Measurements from ENCODE around the gene ITGBL1. TPM values are rescaled to one million over a fixed set of nuclear protein-coding genes. Genes with fewer than 3 reads are reported as not detected.

The ITGBL1 gene
- total RNA-seq, 1 experiment from 2014 or later: 37.1 TPM

DNA sequence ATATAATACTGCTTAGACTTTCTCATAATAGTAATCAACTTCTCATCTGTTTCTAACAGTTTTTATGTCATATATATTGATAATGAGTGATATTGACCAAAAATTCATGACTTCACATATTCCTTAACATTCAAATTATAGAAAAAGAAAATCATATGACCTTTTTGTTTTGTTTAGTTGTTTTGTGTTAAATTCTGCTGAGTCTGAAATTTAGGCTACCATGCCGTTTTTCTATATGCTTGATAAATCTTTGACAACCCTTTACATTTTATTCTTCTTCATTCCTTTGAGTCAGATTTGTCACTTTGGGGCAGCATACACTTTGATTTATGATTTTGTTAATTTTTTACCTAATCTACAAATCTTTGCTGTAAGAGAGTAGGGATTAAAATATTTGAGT, 176.4 kb downstream of the ITGBL1 start:
- CTCF ChIA-PET: no interaction called here
- Histone ChIP-seq H3K9me3 (ENCODE audit: low read length) (no peaks in the 10 kb centered on the region), H4K20me1 (ENCODE audit: low read length) (no peaks in the 10 kb centered on the region), H3K9ac (ENCODE audit: low read length) (no peak overlapping the region), H3K4me1 (ENCODE audit: insufficient read depth, low read length) (peaks cover 41% of the 10 kb centered on the region), H2AFZ (ENCODE audit: low read length) (no peak overlapping the region), H3K4me3 (ENCODE audit: low read length) (no peak overlapping the region), H3K4me2 (ENCODE audit: low read length) (no peak overlapping the region), H3K79me2 (ENCODE audit: low read length) (no peaks in the 10 kb centered on the region), H3K27ac (ENCODE audit: low read length) (no peak overlapping the region), H3K36me3 (ENCODE audit: low read depth, low read length) (no peaks in the 10 kb centered on the region), H3K9me2 (replicated peaks; ENCODE audit: low read length) (no peaks in the 10 kb centered on the region), H3F3A (ENCODE audit: low read length, unreplicated experiment) (peaks cover 2% of the 10 kb centered on the region), H3K27me3 (ENCODE audit: low read length) (no peaks in the 10 kb centered on the region)
- TF ChIP-seq, protein P1, sequence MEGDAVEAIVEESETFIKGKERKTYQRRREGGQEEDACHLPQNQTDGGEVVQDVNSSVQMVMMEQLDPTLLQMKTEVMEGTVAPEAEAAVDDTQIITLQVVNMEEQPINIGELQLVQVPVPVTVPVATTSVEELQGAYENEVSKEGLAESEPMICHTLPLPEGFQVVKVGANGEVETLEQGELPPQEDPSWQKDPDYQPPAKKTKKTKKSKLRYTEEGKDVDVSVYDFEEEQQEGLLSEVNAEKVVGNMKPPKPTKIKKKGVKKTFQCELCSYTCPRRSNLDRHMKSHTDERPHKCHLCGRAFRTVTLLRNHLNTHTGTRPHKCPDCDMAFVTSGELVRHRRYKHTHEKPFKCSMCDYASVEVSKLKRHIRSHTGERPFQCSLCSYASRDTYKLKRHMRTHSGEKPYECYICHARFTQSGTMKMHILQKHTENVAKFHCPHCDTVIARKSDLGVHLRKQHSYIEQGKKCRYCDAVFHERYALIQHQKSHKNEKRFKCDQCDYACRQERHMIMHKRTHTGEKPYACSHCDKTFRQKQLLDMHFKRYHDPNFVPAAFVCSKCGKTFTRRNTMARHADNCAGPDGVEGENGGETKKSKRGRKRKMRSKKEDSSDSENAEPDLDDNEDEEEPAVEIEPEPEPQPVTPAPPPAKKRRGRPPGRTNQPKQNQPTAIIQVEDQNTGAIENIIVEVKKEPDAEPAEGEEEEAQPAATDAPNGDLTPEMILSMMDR (conservative IDR thresholded peaks at IDR 0.05; ENCODE audit: low read depth, low read length): no peak
- TF ChIP-seq EZH2 (IDR thresholded peaks at IDR 0.05; ENCODE audit: low read length, unreplicated experiment): no peak
- no peak for TF ChIP-seq EZH2phosphoT487 (IDR thresholded peaks at IDR 0.05; ENCODE audit: borderline replicate concordance, low read length)
- DNase-seq: no peak
- POLR2A ChIA-PET (ENCODE audit: unreplicated experiment): no interaction called here
- no peak for ATAC-seq
- intact Hi-C loops (cut with micrococcal nuclease): loop anchor here (5.0 kb wide), 1 partner anchor 53 kb away; no protein-coding TSS in a partner anchor
- BruUV-seq (replicated peaks): no TSS peak

DNA sequence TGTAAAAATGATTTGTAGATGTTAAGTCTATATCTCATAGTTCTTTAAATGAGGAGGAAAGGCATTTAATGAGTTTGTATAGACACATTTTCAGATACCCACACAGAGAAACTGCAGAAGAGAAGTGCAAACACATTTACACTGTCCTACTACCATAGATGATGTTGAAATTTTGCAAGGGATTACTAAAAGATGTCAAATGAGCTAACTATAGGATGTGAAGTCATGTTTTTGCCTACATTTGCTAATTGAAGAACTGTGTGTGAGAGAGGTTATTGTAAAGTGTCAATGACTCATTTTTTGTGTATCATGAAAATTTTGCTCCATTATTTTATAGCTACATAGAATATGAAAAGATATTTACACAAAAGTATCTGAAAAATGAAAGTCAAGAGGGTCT, 178.9 kb downstream of the ITGBL1 start:
- ATAC-seq: no peak
- no peaks in the 10 kb centered on the region for H3K9me2 ChIP-seq (replicated peaks; ENCODE audit: low read length)
- no peak for DNase-seq
- H3K4me1 ChIP-seq (ENCODE audit: insufficient read depth, low read length): peaks cover 18% of the 10 kb centered on the region
- CTCF ChIA-PET: no interaction called here
- H3K9me3 ChIP-seq (ENCODE audit: low read length): no peaks in the 10 kb centered on the region
- H3K9ac ChIP-seq (ENCODE audit: low read length): no peak overlapping the region
- no peaks in the 10 kb centered on the region for H4K20me1 ChIP-seq (ENCODE audit: low read length)
- H3K4me2 ChIP-seq (ENCODE audit: low read length): no peak overlapping the region
- H3K36me3 ChIP-seq (ENCODE audit: low read depth, low read length): no peaks in the 10 kb centered on the region
- H3K4me3 ChIP-seq (ENCODE audit: low read length): no peak overlapping the region
- H3K27ac ChIP-seq (ENCODE audit: low read length): no peak overlapping the region
- POLR2A ChIA-PET (ENCODE audit: unreplicated experiment): no interaction called here
- intact Hi-C loops (cut with micrococcal nuclease): no loop called here
- H3K79me2 ChIP-seq (ENCODE audit: low read length): no peaks in the 10 kb centered on the region
- no TSS peak for BruUV-seq (replicated peaks)
- H2AFZ ChIP-seq (ENCODE audit: low read length): no peak overlapping the region
- TF ChIP-seq, protein P1 (conservative IDR thresholded peaks at IDR 0.05; ENCODE audit: low read depth, low read length): no peak
- TF ChIP-seq EZH2phosphoT487 (IDR thresholded peaks at IDR 0.05; ENCODE audit: borderline replicate concordance, low read length) (no peak), EZH2 (IDR thresholded peaks at IDR 0.05; ENCODE audit: low read length, unreplicated experiment) (no peak)
- no peaks in the 10 kb centered on the region for H3K27me3 ChIP-seq (ENCODE audit: low read length)
- H3F3A ChIP-seq (ENCODE audit: low read length, unreplicated experiment): no peaks in the 10 kb centered on the region

DNA sequence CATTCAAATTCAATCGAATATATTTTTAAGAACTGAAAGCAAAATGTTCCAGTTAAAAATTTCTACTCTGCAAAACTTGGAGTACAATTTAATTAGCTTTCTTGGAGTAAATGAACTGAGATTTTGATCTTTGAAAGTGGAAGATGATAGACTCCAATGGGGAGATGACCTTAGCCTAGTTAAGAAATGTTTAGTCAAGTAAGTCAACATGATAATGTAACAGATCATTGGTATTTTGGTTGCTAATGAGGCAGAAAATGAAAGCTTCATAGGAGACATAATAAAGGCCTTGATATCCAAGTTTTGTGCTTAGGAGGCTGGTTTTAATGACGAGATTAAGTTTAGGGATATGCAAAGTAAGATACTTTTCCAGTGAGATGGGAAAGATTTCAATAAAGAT, 181.7 kb downstream of the ITGBL1 start:
- POLR2A ChIA-PET (ENCODE audit: unreplicated experiment): no interaction called here
- intact Hi-C loops (cut with micrococcal nuclease): no loop called here
- CTCF ChIA-PET: no interaction called here

More for the DNA sequence above, 181.7 kb downstream of the ITGBL1 start:
- no peak for DNase-seq
- TF ChIP-seq EZH2phosphoT487 (IDR thresholded peaks at IDR 0.05; ENCODE audit: borderline replicate concordance, low read length) (no peak), EZH2 (IDR thresholded peaks at IDR 0.05; ENCODE audit: low read length, unreplicated experiment) (no peak)
- TF ChIP-seq, protein P1 (conservative IDR thresholded peaks at IDR 0.05; ENCODE audit: low read depth, low read length): no peak
- BruUV-seq (replicated peaks): no TSS peak
- H3K4me2 ChIP-seq (ENCODE audit: low read length): no peak overlapping the region
- peaks cover 6% of the 10 kb centered on the region for H3K4me1 ChIP-seq (ENCODE audit: insufficient read depth, low read length)
- no peaks in the 10 kb centered on the region for H3K27me3 ChIP-seq (ENCODE audit: low read length)
- H3K36me3 ChIP-seq (ENCODE audit: low read depth, low read length): no peaks in the 10 kb centered on the region
- no peak overlapping the region for H2AFZ ChIP-seq (ENCODE audit: low read length)
- no peaks in the 10 kb centered on the region for H3K79me2 ChIP-seq (ENCODE audit: low read length)
- no peaks in the 10 kb centered on the region for H3K9me3 ChIP-seq (ENCODE audit: low read length)
- no peaks in the 10 kb centered on the region for H3F3A ChIP-seq (ENCODE audit: low read length, unreplicated experiment)
- H3K9ac ChIP-seq (ENCODE audit: low read length): no peak overlapping the region
- no peak for ATAC-seq
- no peak overlapping the region for H3K27ac ChIP-seq (ENCODE audit: low read length)
- H4K20me1 ChIP-seq (ENCODE audit: low read length): no peaks in the 10 kb centered on the region
- no peak overlapping the region for H3K4me3 ChIP-seq (ENCODE audit: low read length)
- H3K9me2 ChIP-seq (replicated peaks; ENCODE audit: low read length): no peaks in the 10 kb centered on the region
